ENCODE measurements around the gene A4GALT. TPM values are rescaled to one million over a fixed set of nuclear protein-coding genes. Genes with fewer than 3 reads are reported as not detected.

Gene A4GALT
- total and polyA plus RNA-seq, 3 donors from 2014 or later: 13.5 to 17.3 (median 15.7) TPM

DNA sequence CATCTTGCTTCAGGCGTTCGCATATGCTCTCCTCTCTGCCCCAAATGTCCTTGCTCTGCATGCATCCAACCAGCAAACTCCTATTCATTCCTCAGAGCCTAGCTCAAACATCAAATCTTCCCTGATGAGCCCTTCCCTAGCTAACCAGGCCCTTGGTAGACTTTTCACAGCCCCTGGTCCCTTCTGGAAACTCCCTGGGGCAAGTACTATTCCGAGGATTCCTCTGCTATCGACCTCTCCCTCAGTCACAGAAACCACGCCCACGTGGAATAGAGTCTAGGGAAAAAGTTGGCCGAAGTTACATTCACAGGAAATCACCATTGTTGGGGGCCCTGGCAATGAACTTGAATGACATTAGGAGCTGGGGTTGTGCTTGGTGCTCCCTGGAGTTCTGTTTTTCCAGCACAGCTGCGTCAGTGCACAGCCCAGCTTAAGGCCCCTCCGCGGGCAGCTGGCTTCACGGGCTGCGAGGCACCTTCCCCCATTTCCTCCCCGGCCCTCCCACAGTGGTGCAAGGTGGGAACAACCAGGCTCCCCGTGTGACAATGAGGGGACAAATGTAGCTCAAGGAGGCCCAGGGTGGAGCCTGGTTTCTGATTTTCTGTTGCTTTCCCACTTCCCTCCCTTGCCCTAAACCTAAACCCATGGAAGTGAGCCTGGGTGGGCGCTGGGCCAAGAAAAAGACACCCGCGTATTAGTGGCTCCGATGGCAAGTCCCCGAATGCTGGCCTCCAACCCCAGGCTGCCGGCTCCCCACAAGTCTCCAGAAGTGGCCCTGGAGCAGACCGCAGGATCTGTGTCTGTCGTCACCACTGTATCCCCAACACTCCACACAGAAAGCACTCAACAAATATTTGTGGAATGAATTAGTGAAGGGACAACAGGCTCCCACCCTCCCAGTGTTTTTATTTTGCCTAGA, 76.0 kb downstream of the A4GALT start:
- peak; percentile 61 for DNase-seq
- TF ChIP-seq, protein P1, sequence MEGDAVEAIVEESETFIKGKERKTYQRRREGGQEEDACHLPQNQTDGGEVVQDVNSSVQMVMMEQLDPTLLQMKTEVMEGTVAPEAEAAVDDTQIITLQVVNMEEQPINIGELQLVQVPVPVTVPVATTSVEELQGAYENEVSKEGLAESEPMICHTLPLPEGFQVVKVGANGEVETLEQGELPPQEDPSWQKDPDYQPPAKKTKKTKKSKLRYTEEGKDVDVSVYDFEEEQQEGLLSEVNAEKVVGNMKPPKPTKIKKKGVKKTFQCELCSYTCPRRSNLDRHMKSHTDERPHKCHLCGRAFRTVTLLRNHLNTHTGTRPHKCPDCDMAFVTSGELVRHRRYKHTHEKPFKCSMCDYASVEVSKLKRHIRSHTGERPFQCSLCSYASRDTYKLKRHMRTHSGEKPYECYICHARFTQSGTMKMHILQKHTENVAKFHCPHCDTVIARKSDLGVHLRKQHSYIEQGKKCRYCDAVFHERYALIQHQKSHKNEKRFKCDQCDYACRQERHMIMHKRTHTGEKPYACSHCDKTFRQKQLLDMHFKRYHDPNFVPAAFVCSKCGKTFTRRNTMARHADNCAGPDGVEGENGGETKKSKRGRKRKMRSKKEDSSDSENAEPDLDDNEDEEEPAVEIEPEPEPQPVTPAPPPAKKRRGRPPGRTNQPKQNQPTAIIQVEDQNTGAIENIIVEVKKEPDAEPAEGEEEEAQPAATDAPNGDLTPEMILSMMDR (IDR thresholded peaks at IDR 0.05): no peak
- TF ChIP-seq POLR2A (IDR thresholded peaks at IDR 0.05): no peak
- peaks cover 89% of the 10 kb centered on the region for H3K4me1 ChIP-seq
- intact Hi-C loops (cut with DNase I; ENCODE audit: low total_unique reads): no loop called here
- H3K27ac ChIP-seq: peak overlapping the region; percentile 90 to 94
- H3K4me3 ChIP-seq: no peak overlapping the region
- H3K36me3 ChIP-seq (ENCODE audit: low read depth, missing control alignments): no peaks in the 10 kb centered on the region
- 25 to 51% methylated on average over 22 of the region's 22 CpGs for WGBS, 2 donors
- H3K27me3 ChIP-seq: no peaks in the 10 kb centered on the region
- H3K9me3 ChIP-seq: no peaks in the 10 kb centered on the region

DNA sequence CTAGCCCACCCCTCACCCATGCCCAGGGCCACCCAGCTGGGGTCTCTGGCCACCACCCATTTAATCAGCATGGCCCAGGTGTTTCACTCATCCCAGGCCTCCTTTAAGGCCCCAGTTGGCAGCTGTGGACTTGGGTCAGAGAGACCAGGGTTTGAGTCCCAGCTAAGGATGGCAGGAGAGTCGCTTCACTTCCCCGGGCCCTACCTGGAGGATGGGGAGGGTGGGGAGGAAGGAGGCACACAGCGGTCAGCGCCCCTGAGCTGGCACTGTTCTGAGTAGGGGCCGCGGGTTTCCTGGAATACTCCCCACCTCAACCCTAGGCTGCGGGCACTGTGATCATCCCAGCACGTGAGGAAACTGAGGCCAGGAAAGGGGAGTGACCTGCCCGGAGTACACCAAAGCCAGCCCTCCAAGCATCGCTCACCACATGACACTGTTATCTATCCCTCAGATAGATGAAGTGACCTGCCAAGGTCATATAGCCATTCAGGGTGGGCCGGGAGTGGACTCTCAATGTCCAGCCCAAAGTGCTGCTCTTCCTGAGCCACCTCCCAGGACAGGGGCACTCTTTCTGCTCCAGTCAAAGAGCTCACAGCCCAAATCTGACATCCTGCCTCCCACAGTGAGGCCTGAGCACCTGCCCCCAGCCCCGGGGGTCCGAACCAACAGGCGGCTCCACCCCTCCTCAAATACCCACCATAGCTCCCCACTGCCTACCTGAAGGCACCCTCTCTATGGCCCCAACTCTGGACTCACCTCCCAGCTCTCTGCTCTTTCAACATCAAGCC, 76.8 kb downstream of the A4GALT start:
- H3K4me3 ChIP-seq: no peak overlapping the region
- peaks cover 93% of the 10 kb centered on the region for H3K4me1 ChIP-seq
- 66 to 77% methylated on average over 4 to 14 of the region's 14 CpGs for WGBS, 2 donors
- H3K36me3 ChIP-seq (ENCODE audit: low read depth, missing control alignments): no peaks in the 10 kb centered on the region
- intact Hi-C loops (cut with DNase I; ENCODE audit: low total_unique reads): no loop called here
- H3K27ac ChIP-seq: peak overlapping the region; percentile 90 to 94
- TF ChIP-seq, protein P1 (IDR thresholded peaks at IDR 0.05): no peak
- TF ChIP-seq POLR2A (IDR thresholded peaks at IDR 0.05): no peak
- peak; percentile 38 for DNase-seq
- H3K9me3 ChIP-seq: no peaks in the 10 kb centered on the region
- no peaks in the 10 kb centered on the region for H3K27me3 ChIP-seq

DNA sequence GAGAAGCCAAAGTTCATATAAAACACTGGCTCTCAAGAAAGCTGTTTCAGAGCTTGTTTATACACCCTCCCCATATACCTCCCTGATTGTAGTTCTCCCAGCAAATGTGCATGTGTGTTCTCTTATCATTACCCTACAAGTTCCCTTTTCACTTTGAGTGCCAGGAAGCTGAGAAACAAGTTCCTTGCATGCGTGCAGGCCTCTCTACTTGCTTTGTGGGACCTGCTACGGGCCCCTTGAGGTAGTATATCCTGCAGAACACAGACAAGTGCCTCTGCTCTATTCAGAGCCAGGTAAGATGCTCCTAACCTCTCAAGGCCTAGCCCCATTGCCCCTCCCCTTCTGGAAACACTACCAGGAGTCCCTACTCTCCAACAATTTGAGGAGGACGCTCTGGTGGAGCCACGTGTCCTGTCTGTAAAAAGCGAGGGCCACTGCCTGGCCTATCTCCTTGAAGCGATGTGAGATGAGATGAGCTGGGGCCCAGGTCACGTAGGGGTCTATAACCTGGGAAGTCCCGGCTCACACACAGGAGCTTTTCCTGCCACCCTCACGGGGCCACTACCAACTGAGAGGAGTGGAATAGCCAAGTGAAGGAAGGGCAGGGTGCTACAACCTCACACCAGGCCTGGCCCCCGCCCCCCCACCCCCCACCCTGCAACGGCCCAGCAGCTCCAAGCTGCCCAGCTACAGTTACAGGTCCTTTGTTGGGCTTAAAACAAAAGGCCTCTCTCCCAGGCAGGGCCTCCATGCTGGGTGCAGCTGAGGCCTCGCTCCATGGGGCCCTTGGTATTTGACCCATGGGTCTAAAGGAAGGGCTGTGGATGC, 77.7 kb downstream of the A4GALT start:
- H3K4me3 ChIP-seq: no peak overlapping the region
- 60 to 68% methylated on average over 10 to 12 of the region's 12 CpGs for WGBS, 2 donors
- no peaks in the 10 kb centered on the region for H3K36me3 ChIP-seq (ENCODE audit: low read depth, missing control alignments)
- no peaks in the 10 kb centered on the region for H3K9me3 ChIP-seq
- no peak for DNase-seq
- peaks cover 86% of the 10 kb centered on the region for H3K4me1 ChIP-seq
- intact Hi-C loops (cut with DNase I; ENCODE audit: low total_unique reads): no loop called here
- TF ChIP-seq, protein P1 (IDR thresholded peaks at IDR 0.05): no peak
- TF ChIP-seq POLR2A (IDR thresholded peaks at IDR 0.05): no peak
- H3K27me3 ChIP-seq: no peaks in the 10 kb centered on the region
- H3K27ac ChIP-seq: peak overlapping the region; percentile 90 to 94

Small RNA genes within 50 kb of the gene (small RNA-seq; reads per million reads assigned to genes)
- gene RF00019: 0 reads per million in 2 donors

Other genes with a start within 250 kb of the A4GALT start
- 10 to 100 TPM; 30.8 to 43.3 TPM for gene RRP7A, start 201.1 kb downstream of the A4GALT start, total RNA-seq
- 62.8 TPM for gene RRP7A, start 201.1 kb downstream of the A4GALT start, polyA plus RNA-seq (ENCODE audit: insufficient read depth, low read depth, low replicate concordance)
- 1 to 10 TPM; 6.9 to 8.8 TPM for gene SERHL2, start 166.9 kb downstream of the A4GALT start, total RNA-seq
- 11.3 TPM for gene SERHL2, start 166.9 kb downstream of the A4GALT start, polyA plus RNA-seq (ENCODE audit: insufficient read depth, low read depth, low replicate concordance)
- 10 to 100 TPM; 57.5 to 60.5 TPM for gene POLDIP3, start 106.0 kb downstream of the A4GALT start, total RNA-seq
- 76.9 TPM for gene POLDIP3, start 106.0 kb downstream of the A4GALT start, polyA plus RNA-seq (ENCODE audit: insufficient read depth, low read depth, low replicate concordance)
- under 1 TPM in 1 of 2 donors, not detected in 1; 0.55 TPM for gene ATP5MGL, start 80.3 kb downstream of the A4GALT start, total RNA-seq
- gene ATP5MGL, start 80.3 kb downstream of the A4GALT start, polyA plus RNA-seq (ENCODE audit: insufficient read depth, low read depth, low replicate concordance): not detected
- 100 to 1,000 TPM; 330 to 484 TPM for gene CYB5R3, start 71.5 kb downstream of the A4GALT start, total RNA-seq
- 423 TPM for gene CYB5R3, start 71.5 kb downstream of the A4GALT start, polyA plus RNA-seq (ENCODE audit: insufficient read depth, low read depth, low replicate concordance)
- gene ARFGAP3, start 136.4 kb upstream of the A4GALT start, total RNA-seq: 10 to 100 TPM; 50.2 to 54.1 TPM
- gene ARFGAP3, start 136.4 kb upstream of the A4GALT start, polyA plus RNA-seq (ENCODE audit: insufficient read depth, low read depth, low replicate concordance): 82.9 TPM